Right lobe of liver (tissue), 6 donors: ENCODE measurements around the gene SRI. TPM values are rescaled to one million over a fixed set of nuclear protein-coding genes. Genes with fewer than 3 reads are reported as not detected.

ENCODE experiments used
- ATAC-seq, 4 donors: fragments of 200-7000 bp; cut with Tn5 transposase; one replicate each; pipeline ENCODE4 v1.9.1; 2020; ENCODE audit warnings: mild to moderate bottlenecking in 4 of 4, moderate library complexity in 4 of 4
- DNase-seq, 3 donors: peaks; one replicate each; pipeline ENCODE4 v3.0.0-alpha.2; 2020
- H3K27ac ChIP-seq, 3 donors: fragments of 200-600 bp; one replicate each; pipeline ENCODE4 v1.8.0; 2022
- H3K27me3 ChIP-seq, 2 donors: fragments of 200-600 bp; one replicate each; pipeline ENCODE4 v1.8.0; 2022
- H3K36me3 ChIP-seq, 4 donors: fragments of 200-600 bp; sonication (generic) in 1 of 4; one replicate each; pipeline versions ENCODE4 v1.5.1 to v1.8.0; 2017 to 2022; ENCODE audit warnings: control low read depth in 1 of 4
- H3K4me1 ChIP-seq, 4 donors: fragments of 200-600 bp; sonication (generic) in 1 of 4; one replicate each; pipeline versions ENCODE4 v1.5.1 to v1.8.0; 2017 to 2022; ENCODE audit warnings: control low read depth in 1 of 4
- H3K4me3 ChIP-seq, 3 donors: fragments of 200-600 bp; one replicate each; pipeline ENCODE4 v1.8.0; 2022
- H3K9me3 ChIP-seq, 4 donors: fragments of 200-600 bp; sonication (generic) in 1 of 4; one replicate each; pipeline versions ENCODE4 v1.5.1 to v1.8.0; 2017 to 2022; ENCODE audit warnings: control low read depth in 1 of 4
- POLR2A ChIP-seq: fragments of 450-650 bp; IDR thresholded peaks from one replicate; pipeline ENCODE4 v1.6.1; 2017; ENCODE audit warnings: antibody characterized with exemption, mild to moderate bottlenecking
- WGBS: methylation state at CpG from one replicate; pipeline ENCODE4 v1.1.6; 2018; ENCODE audit warnings: low coverage, low lambda C conversion rate; ENCODE audit not compliant: insufficient coverage; ENCODE audit errors: missing lambda C conversion rate; 5-methylcytosine and 5-hydroxymethylcytosine counted together
- intact Hi-C, 2 donors: fragments of 100-400 bp; cut with DNase I; formaldehyde crosslinking; loops; one replicate each; pipeline versions ENCODE4 v1.11.2 to v1.14.1; 2022
- total RNA-seq, 6 experiments: library from RNA; depleted of rRNA in 2 of 6; stranded (reverse); fragments of >200 nt in 2 of 6; fragmentation: NEBNext Ultra II Directional in 3 of 6; extraction: Animal tissue kit (Norgen Biotek cat#: 25700) in 3 of 6; gene quantifications; one replicate each; pipeline versions ENCODE4 v1.1.0 to v1.2.4, GENCODE V29; 2016 to 2023
- TF ChIP-seq, protein P1 (sequence below), 4 donors: fragments of 200-600 bp in 3 of 4; fragments of 450-650 bp in 1 of 4; IDR thresholded peaks; one replicate each; pipeline versions ENCODE4 v1.5.1 to v1.8.0; 2016 to 2022; ENCODE audit warnings: antibody characterized with exemption in 4 of 4, mild to moderate bottlenecking in 2 of 4
- donor health status: DM: no; HTN: yes; CAD: no.
- donor health status: DM: no; HTN: no; CAD: no.
- donor health status: DM: no; HTN: no; CAD: no.
- donor health status: DM: no; HTN: yes; CAD: no.
- donor health status: DM: no; HTN: yes; CAD: no.

SRI gene
- total RNA-seq, 6 experiments from 2014 or later, result 12.5 to 41.3 (median 23.3) TPM

DNA sequence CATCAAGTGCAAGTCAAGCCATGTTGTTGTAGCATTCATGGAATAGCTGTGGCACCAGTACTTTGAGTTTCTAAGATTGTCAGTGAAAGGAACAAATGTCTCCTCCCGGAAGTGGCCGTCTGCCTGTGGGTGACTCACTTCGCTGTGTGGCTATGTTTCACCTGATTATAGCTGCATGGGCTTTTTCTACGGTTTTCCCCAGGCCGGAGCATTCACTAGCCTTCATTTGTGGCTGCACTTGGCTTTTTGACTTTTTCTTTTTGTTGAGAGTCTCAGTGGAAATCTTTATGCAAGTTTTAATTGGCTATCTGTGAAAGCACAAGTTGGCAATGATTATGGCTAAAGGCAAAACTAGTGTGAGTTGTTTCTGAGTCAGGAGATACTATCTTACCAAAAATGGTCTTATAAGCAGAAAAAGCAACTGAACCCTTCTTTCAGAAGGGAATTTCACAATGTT is 35.0 kb downstream of the SRI start:
- ATAC-seq (no peak), DNase-seq (no peak)
- no peaks in the 10 kb centered on the region for H3K9me3 ChIP-seq
- H3K27me3 ChIP-seq, result no peaks in the 10 kb centered on the region
- H3K36me3 ChIP-seq, result no peaks in the 10 kb centered on the region
- no peak overlapping the region for H3K4me3 ChIP-seq
- WGBS, result 86% methylated on average over 5 of the region's 5 CpGs
- H3K4me1 ChIP-seq, result no peaks in the 10 kb centered on the region
- no peak overlapping the region for H3K27ac ChIP-seq
- intact Hi-C loops, result no loop called here
- TF ChIP-seq POLR2A, result no peak
- TF ChIP-seq, protein P1, sequence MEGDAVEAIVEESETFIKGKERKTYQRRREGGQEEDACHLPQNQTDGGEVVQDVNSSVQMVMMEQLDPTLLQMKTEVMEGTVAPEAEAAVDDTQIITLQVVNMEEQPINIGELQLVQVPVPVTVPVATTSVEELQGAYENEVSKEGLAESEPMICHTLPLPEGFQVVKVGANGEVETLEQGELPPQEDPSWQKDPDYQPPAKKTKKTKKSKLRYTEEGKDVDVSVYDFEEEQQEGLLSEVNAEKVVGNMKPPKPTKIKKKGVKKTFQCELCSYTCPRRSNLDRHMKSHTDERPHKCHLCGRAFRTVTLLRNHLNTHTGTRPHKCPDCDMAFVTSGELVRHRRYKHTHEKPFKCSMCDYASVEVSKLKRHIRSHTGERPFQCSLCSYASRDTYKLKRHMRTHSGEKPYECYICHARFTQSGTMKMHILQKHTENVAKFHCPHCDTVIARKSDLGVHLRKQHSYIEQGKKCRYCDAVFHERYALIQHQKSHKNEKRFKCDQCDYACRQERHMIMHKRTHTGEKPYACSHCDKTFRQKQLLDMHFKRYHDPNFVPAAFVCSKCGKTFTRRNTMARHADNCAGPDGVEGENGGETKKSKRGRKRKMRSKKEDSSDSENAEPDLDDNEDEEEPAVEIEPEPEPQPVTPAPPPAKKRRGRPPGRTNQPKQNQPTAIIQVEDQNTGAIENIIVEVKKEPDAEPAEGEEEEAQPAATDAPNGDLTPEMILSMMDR (IDR thresholded peaks at IDR 0.05), result no peak

DNA sequence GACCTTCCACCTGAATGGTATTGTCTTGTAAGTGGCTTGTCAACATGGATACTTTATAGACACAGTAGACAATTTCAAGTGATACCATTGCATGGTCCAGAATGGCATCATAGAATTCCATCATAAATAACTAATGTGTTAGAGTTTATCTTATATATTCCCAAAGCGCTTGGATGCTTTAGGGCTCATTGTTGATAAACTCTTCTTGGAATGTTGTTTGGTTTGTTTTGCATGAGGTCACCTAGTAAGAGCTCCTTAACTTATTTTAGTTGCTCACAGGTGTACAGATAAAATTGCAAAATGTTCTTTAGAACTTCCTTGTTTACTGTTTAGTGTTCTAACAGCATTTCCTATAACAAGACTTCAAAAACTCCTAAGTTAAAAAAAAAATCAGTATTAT is 36.8 kb downstream of the SRI start:
- no peak overlapping the region for H3K4me3 ChIP-seq
- 81% methylated on average over 1 of the region's 1 CpG for WGBS
- H3K4me1 ChIP-seq, result no peaks in the 10 kb centered on the region
- no peak for ATAC-seq
- H3K27ac ChIP-seq, result no peak overlapping the region
- intact Hi-C loops, result no loop called here
- no peak for DNase-seq
- TF ChIP-seq, protein P1 (IDR thresholded peaks at IDR 0.05), result no peak
- no peak for TF ChIP-seq POLR2A
- H3K27me3 ChIP-seq, result no peaks in the 10 kb centered on the region
- H3K36me3 ChIP-seq, result no peaks in the 10 kb centered on the region
- no peaks in the 10 kb centered on the region for H3K9me3 ChIP-seq

DNA sequence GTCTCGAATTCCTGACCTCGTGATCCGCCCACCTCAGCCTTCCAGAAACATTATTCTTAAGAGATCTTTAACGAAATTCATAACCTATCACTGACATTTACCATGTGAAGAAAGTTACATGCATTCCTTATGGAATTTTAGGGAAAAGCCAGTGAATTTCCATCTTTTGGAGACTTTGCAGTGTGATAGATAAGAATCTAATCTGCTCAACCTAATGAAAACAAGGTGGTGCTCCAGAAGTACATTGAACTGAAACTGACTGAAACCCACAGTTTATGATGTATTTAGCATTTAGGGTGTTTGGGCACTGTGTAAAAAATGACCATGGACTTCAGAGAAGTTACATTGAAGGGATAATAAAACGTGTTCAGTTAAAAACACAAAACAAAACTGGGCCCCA is 43.6 kb downstream of the SRI start:
- no peaks in the 10 kb centered on the region for H3K27me3 ChIP-seq
- H3K4me1 ChIP-seq, result no peaks in the 10 kb centered on the region
- no peaks in the 10 kb centered on the region for H3K36me3 ChIP-seq
- no peak overlapping the region for H3K27ac ChIP-seq
- no peaks in the 10 kb centered on the region for H3K9me3 ChIP-seq
- WGBS, result 58% methylated on average over 5 of the region's 5 CpGs
- no peak for TF ChIP-seq POLR2A
- TF ChIP-seq, protein P1 (IDR thresholded peaks at IDR 0.05), result no peak
- ATAC-seq (no peak), DNase-seq (no peak)
- intact Hi-C loops, result no loop called here
- no peak overlapping the region for H3K4me3 ChIP-seq

DNA sequence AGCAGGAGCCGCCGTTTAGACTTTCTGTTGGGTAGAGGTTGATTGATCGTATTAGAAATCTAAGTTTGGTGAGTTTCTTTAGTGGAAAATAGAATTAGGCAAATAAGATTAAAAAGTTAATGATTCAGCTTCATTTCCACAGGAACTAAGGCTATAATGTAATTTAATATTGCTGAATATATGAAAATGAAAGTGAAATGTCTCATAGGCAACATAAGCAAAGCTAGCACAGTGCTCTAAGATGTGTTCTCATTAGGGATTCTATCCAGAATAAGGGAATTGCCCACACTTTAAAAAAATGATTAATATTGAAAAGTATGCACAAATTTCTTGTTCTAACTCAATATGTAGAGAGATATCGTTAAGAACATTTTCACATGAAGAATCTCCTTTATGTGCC is 47.0 kb downstream of the SRI start:
- WGBS, result 86% methylated on average over 4 of the region's 4 CpGs
- DNase-seq, result no peak
- TF ChIP-seq, protein P1 (IDR thresholded peaks at IDR 0.05), result no peak
- TF ChIP-seq POLR2A, result no peak
- Histone ChIP-seq H3K4me1 (no peaks in the 10 kb centered on the region), H3K9me3 (no peaks in the 10 kb centered on the region), H3K27ac (no peak overlapping the region), H3K36me3 (no peaks in the 10 kb centered on the region), H3K27me3 (no peaks in the 10 kb centered on the region), H3K4me3 (no peak overlapping the region)
- intact Hi-C loops, result no loop called here
- ATAC-seq, result no peak

DNA sequence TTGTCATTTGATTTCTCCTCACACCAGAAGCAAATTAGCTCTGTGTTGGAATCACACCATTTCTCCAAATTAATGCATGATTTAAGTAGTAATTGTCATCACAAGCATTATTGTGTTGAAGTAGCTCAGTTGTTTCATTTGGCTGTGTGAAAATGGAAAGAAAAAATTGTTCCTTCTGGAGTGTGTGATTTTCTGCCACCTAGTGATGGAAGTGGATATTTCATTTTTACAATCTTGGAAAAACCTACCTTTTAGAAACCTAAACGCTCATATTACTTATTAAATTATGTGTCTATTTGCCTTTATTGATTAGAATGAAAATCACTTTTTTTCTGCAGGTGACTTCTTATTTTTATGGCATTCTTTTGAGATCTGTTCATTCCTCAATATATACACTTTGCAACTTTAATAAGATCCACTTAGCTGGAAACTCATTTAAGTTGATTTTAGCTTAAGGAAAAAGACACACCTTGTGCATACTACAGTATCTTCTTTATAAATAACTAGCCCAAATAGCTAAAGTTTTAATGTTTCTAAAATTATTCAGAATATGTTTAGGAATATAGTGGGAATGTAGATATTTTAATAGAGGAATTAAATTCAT is 50.0 kb downstream of the SRI start:
- DNase-seq, result no peak
- 0% methylated on average over 1 of the region's 1 CpG for WGBS
- ATAC-seq, result peak; percentile 36 to 56 (median 48)

More for the DNA sequence above, 50.0 kb downstream of the SRI start:
- H3K36me3 ChIP-seq, result no peaks in the 10 kb centered on the region
- H3K27me3 ChIP-seq, result no peaks in the 10 kb centered on the region
- intact Hi-C loops, result no loop called here
- H3K4me3 ChIP-seq, result no peak overlapping the region
- H3K27ac ChIP-seq, result no peak overlapping the region
- no peaks in the 10 kb centered on the region for H3K9me3 ChIP-seq
- TF ChIP-seq POLR2A, result no peak
- TF ChIP-seq, protein P1 (IDR thresholded peaks at IDR 0.05), result peak; percentile 36 to 61 (median 60)
- no peaks in the 10 kb centered on the region for H3K4me1 ChIP-seq
